Endothelial cell (in vitro differentiated cells): Measurements from ENCODE around the gene ZNF385B. TPM values are rescaled to one million over a fixed set of nuclear protein-coding genes. Genes with fewer than 3 reads are reported as not detected.

ENCODE experiments used
- DNase-seq: peaks from one replicate; pipeline ENCODE4 v3.0.0; 2021; ENCODE audit warnings: low spot score
- H3K27ac Mint-ChIP-seq: one replicate; pipeline ENCODE4 v1.8.0; 2021; ENCODE audit warnings: mixed read lengths, inconsistent platforms; ENCODE audit not compliant: unreplicated experiment
- H3K27me3 Mint-ChIP-seq: one replicate; pipeline ENCODE4 v1.8.0; 2021; ENCODE audit warnings: mild to moderate bottlenecking, moderate library complexity, mixed read lengths, inconsistent platforms; ENCODE audit not compliant: unreplicated experiment
- H3K36me3 Mint-ChIP-seq: one replicate; pipeline ENCODE4 v1.8.0; 2021; ENCODE audit warnings: mild to moderate bottlenecking, low read depth, mixed read lengths, inconsistent platforms; ENCODE audit not compliant: unreplicated experiment
- H3K4me1 Mint-ChIP-seq: one replicate; pipeline ENCODE4 v1.8.0; 2021; ENCODE audit warnings: mild to moderate bottlenecking, mixed read lengths, inconsistent platforms; ENCODE audit not compliant: unreplicated experiment
- H3K4me3 Mint-ChIP-seq: one replicate; pipeline ENCODE4 v1.8.0; 2021; ENCODE audit warnings: mild to moderate bottlenecking, mixed read lengths, inconsistent platforms; ENCODE audit not compliant: unreplicated experiment
- H3K9me3 Mint-ChIP-seq: one replicate; pipeline ENCODE4 v1.8.0; 2021; ENCODE audit warnings: mixed read lengths, inconsistent platforms; ENCODE audit not compliant: unreplicated experiment
- CTCF ChIP-seq: fragments of 200-600 bp; sonication (generic); IDR thresholded peaks from one replicate; pipeline ENCODE4 v1.5.0; 2021; ENCODE audit warnings: antibody characterized with exemption; ENCODE audit not compliant: unreplicated experiment
- total RNA-seq: library from RNA; stranded (reverse); fragmentation: NEBNext Ultra II Directional; extraction: Animal tissue kit (Norgen Biotek cat#: 25700); gene quantifications from one replicate; pipeline ENCODE4 v1.2.1, GENCODE V29; 2021; ENCODE audit not compliant: unreplicated experiment

Gene ZNF385B
- total RNA-seq, 1 donor from 2014 or later, result 0.49 TPM

GRCh38 chr2:179443180-179443579 lies 418.2 kb downstream of the ZNF385B start:
- Mint-ChIP-seq H3K9me3 (no peaks in the 10 kb centered on the region), H3K4me1 (peaks cover 10% of the 10 kb centered on the region), H3K36me3 (no peaks in the 10 kb centered on the region), H3K27ac (no peak overlapping the region), H3K27me3 (peaks cover 2% of the 10 kb centered on the region), H3K4me3 (no peak overlapping the region)
- no peak for DNase-seq
- no peak for TF ChIP-seq CTCF

- no peak for DNase-seq
- H3K27ac Mint-ChIP-seq, result no peak overlapping the region
- TF ChIP-seq CTCF, result no peak
- H3K4me3 Mint-ChIP-seq, result no peak overlapping the region
- peaks cover 2% of the 10 kb centered on the region for H3K27me3 Mint-ChIP-seq
- no peaks in the 10 kb centered on the region for H3K9me3 Mint-ChIP-seq
- H3K4me1 Mint-ChIP-seq, result peaks cover 10% of the 10 kb centered on the region
- no peaks in the 10 kb centered on the region for H3K36me3 Mint-ChIP-seq
Observed at GRCh38 chr2:179442206-179442605, 419.2 kb downstream of the ZNF385B start.

GRCh38 chr2:179441551-179441950 lies 419.9 kb downstream of the ZNF385B start:
- H3K27ac Mint-ChIP-seq, result no peak overlapping the region
- no peaks in the 10 kb centered on the region for H3K36me3 Mint-ChIP-seq
- peaks cover 2% of the 10 kb centered on the region for H3K27me3 Mint-ChIP-seq
- TF ChIP-seq CTCF, result no peak
- H3K9me3 Mint-ChIP-seq, result no peaks in the 10 kb centered on the region
- peaks cover 10% of the 10 kb centered on the region for H3K4me1 Mint-ChIP-seq
- DNase-seq, result no peak
- no peak overlapping the region for H3K4me3 Mint-ChIP-seq

- Mint-ChIP-seq H3K4me1 (peaks cover 10% of the 10 kb centered on the region), H3K27ac (no peak overlapping the region), H3K27me3 (peaks cover 2% of the 10 kb centered on the region), H3K9me3 (no peaks in the 10 kb centered on the region), H3K4me3 (no peak overlapping the region), H3K36me3 (no peaks in the 10 kb centered on the region)
- TF ChIP-seq CTCF, result peak; percentile 68
- DNase-seq, result no peak
Observed at GRCh38 chr2:179440642-179441251, 420.7 kb downstream of the ZNF385B start.

GRCh38 chr2:179438654-179439053 lies 422.8 kb downstream of the ZNF385B start:
- Mint-ChIP-seq H3K27me3 (peaks cover 2% of the 10 kb centered on the region), H3K36me3 (no peaks in the 10 kb centered on the region), H3K27ac (no peak overlapping the region), H3K4me3 (no peak overlapping the region), H3K9me3 (no peaks in the 10 kb centered on the region), H3K4me1 (peaks cover 10% of the 10 kb centered on the region)
- TF ChIP-seq CTCF, result no peak
- DNase-seq, result no peak
